ENCODE measurements around the gene FNTB. TPM values are rescaled to one million over a fixed set of nuclear protein-coding genes. Genes with fewer than 3 reads are reported as not detected.

FNTB gene
- total and polyA plus RNA-seq, 9 of the 15 experiments (the other 6 are each of a cell fraction or from before 2014, with no cell fraction given) = 6.9 to 23.2 (median 12.2) TPM

DNA sequence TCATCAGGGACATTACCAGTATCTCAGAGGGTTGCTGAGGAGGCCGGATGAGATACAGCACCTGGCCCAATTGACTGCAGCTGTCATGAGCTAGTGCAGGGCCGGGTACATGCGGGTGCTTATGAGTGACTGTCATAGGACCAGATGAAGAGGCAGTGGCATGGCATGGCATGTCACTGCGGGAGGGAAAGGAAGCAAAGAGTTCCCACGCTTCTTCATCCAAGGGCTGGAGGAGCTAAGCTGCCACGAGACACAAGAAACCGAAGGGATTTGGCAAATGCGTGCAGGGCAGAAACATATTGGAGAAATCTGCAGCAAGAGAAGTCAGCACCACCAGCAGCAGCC lies 33.4 kb upstream of the FNTB start:
- BruUV-seq (replicated peaks) = no TSS peak
- peaks cover 0 to 3% of the 10 kb centered on the region in 2 experiments; a peak in 2 of 5 replicates for H3K4me1 ChIP-seq (replicated peaks in 1 of 2; ENCODE audit: control insufficient read depth in 2 of 2, insufficient read depth in 2 of 2, low read length in 2 of 2)
- no peak overlapping the region for H3K4me2 ChIP-seq (ENCODE audit: insufficient read depth, low read length)
- H3K79me2 ChIP-seq (ENCODE audit: control insufficient read depth, insufficient read depth, low read length) = no peaks in the 10 kb centered on the region
- intact Hi-C loops (cut with micrococcal nuclease) = no loop called here
- POLR2A ChIA-PET = interaction anchor here (0.9 to 1.3 kb wide), 3 partner anchors 9 to 279 kb away, joined by 3 to 6 read pairs (median 5); no protein-coding TSS in a partner anchor
- TF ChIP-seq RBM17 (IDR thresholded peaks at IDR 0.05; ENCODE audit: borderline replicate concordance, low read depth, low read length) (no peak), NR4A1 (CRISPR knock-in tag; IDR thresholded peaks at IDR 0.05) (no peak), NR4A1 (tag; IDR thresholded peaks at IDR 0.05) (no peak), MYNN (IDR thresholded peaks at IDR 0.05) (no peak), MYNN (CRISPR knock-in tag; IDR thresholded peaks at IDR 0.05) (no peak), TRIM28 (IDR thresholded peaks at IDR 0.05) (no peak)
- TF ChIP-seq, protein P1, sequence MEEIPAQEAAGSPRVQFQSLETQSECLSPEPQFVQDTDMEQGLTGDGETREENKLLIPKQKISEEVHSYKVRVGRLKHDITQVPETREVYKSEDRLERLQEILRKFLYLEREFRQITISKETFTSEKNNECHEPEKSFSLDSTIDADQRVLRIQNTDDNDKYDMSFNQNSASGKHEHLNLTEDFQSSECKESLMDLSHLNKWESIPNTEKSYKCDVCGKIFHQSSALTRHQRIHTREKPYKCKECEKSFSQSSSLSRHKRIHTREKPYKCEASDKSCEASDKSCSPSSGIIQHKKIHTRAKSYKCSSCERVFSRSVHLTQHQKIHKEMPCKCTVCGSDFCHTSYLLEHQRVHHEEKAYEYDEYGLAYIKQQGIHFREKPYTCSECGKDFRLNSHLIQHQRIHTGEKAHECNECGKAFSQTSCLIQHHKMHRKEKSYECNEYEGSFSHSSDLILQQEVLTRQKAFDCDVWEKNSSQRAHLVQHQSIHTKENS (CRISPR knock-in tag; IDR thresholded peaks at IDR 0.05) = no peak
- no peak overlapping the region for H3K4me3 ChIP-seq
- H3K9ac ChIP-seq (ENCODE audit: insufficient read depth in 1 of 2, low read depth in 2 of 2, low read length in 2 of 2) = no peak overlapping the region
- no peaks in the 10 kb centered on the region for H3K9me1 ChIP-seq (ENCODE audit: control insufficient read depth, insufficient read depth, low read length)
- no peak overlapping the region for H3K27ac ChIP-seq (ENCODE audit: extremely low read depth, low read depth, low read length)
- CTCF ChIA-PET (ENCODE audit: low intra/inter-chr PET ratio) = no interaction called here
- 89% methylated on average over 5 of the region's 8 CpGs for WGBS (ENCODE audit: insufficient coverage, low coverage, missing lambda C conversion rate)
- no peaks in the 10 kb centered on the region for H4K20me1 ChIP-seq (replicated peaks; ENCODE audit: control insufficient read depth, insufficient read depth, low read length)
- H2AFZ ChIP-seq (ENCODE audit: low read depth, low read length) = no peak overlapping the region
- no peak for FAIRE-seq
- no peaks in the 10 kb centered on the region for H3K9me3 ChIP-seq (replicated peaks; ENCODE audit: control insufficient read depth, insufficient read depth, low read depth, low read length)
- no peak for DNase-seq (ENCODE audit: extremely low read depth in 1 of 4, low spot score in 3 of 4)
- H3K36me3 ChIP-seq (ENCODE audit: control insufficient read depth, insufficient read depth, low read length) = no peaks in the 10 kb centered on the region
- H3K27me3 ChIP-seq (ENCODE audit: control insufficient read depth in 2 of 2, insufficient read depth in 2 of 2, low read length in 2 of 2) = no peaks in the 10 kb centered on the region
- in situ Hi-C loops (cut with MboI) = no loop called here
- no peak for ATAC-seq

Measured in K562 (cell line).